HCT116 (cell line): ENCODE measurements around the gene LEKR1. TPM values are rescaled to one million over a fixed set of nuclear protein-coding genes. Genes with fewer than 3 reads are reported as not detected.

Experiments used
- ATAC-seq: fragments of 200-7000 bp; cut with Tn5 transposase; 2 replicates; pipeline ENCODE4 v1.9.1; 2020; ENCODE audit warnings: mild to moderate bottlenecking, moderate library complexity
- BruUV-seq: library from RNA; stranded (reverse); fragments of 400-500 nt; replicated peaks from 2 replicates; lab custom pipeline; 2021; lab: Mats Ljungman, UMichigan
- CTCF ChIA-PET: fragments of 300-600 bp; sonication (Branson Sonifier 250); formaldehyde crosslinking; loops from one replicate; lab custom pipeline; 2021; ENCODE audit warnings: antibody characterized with exemption; lab: Charles Lee
- POLR2A ChIA-PET: fragments of 300-600, 350-600 bp; sonication (Branson Sonifier 250); formaldehyde crosslinking; loops from one replicate; lab custom pipeline; 2021; ENCODE audit warnings: antibody characterized with exemption; lab: Charles Lee
- RAD21 ChIA-PET, 2 experiments: fragments of 300-600 bp; sonication (Branson Sonifier 250); formaldehyde crosslinking; loops; one replicate each; lab custom pipeline; 2023; ENCODE audit warnings: low total read pairs in 2 of 2; ENCODE audit not compliant: uncharacterized antibody in 2 of 2, unreplicated experiment in 2 of 2, low non-redundant PET in 1 of 2; lab: Charles Lee
- DNase-seq: peaks from one replicate; pipeline ENCODE4 v3.0.0-alpha.2; 2010; ENCODE audit warnings: low read depth, low spot score
- H2AFZ ChIP-seq: fragments of 200-600 bp; shearing (Covaris generic), sonication (generic); 2 replicates; pipeline ENCODE4 v1.6.1; 2017; ENCODE audit warnings: low read depth, mixed run types, mixed read lengths, antibody characterized with exemption, low read length; ENCODE audit not compliant: poor library complexity, severe bottlenecking
- H3K27ac ChIP-seq: 2 replicates; pipeline ENCODE4 v1.5.1; 2012; ENCODE audit warnings: low read depth, low read length
- H3K27me3 ChIP-seq: fragments of 200-600 bp; sonication (generic); 2 replicates; pipeline ENCODE4 v1.6.1; 2016; ENCODE audit warnings: mixed run types, low read length, mixed read lengths; ENCODE audit not compliant: insufficient read depth
- H3K36me3 ChIP-seq, 2 experiments: fragments of 200-500 bp in 1 of 2; fragments of 200-600 bp in 1 of 2; sonication (Bioruptor generic) in 1 of 2; sonication (generic) in 1 of 2; 2 replicates each; pipeline versions ENCODE4 v1.5.1 to v1.6.1; 2014 to 2016; ENCODE audit warnings: low read length in 2 of 2, inconsistent platforms in 1 of 2, mixed read lengths in 1 of 2, mixed run types in 1 of 2; ENCODE audit not compliant: insufficient read depth in 2 of 2, control insufficient read depth in 1 of 2
- H3K4me1 ChIP-seq, 2 experiments: fragments of 200-600 bp in 1 of 2; sonication (generic) in 1 of 2; 2 replicates each; pipeline versions ENCODE4 v1.5.1 to v1.6.1; 2012 to 2017; ENCODE audit warnings: low read length in 2 of 2, inconsistent platforms in 1 of 2, mild to moderate bottlenecking in 1 of 2, mixed read lengths in 1 of 2, mixed run types in 1 of 2, moderate library complexity in 1 of 2; ENCODE audit not compliant: insufficient read depth in 2 of 2, control insufficient read depth in 1 of 2
- H3K4me2 ChIP-seq: fragments of 200-600 bp; sonication (generic); 2 replicates; pipeline ENCODE4 v1.6.1; 2017; ENCODE audit warnings: mixed run types, low read length, mixed read lengths
- H3K4me3 ChIP-seq, 2 experiments: fragments of 200-600 bp in 1 of 2; sonication (generic) in 1 of 2; replicated peaks in 1 of 2; 2 replicates each; pipeline ENCODE4 v1.5.1; 2011 to 2016; ENCODE audit warnings: low read length in 2 of 2, control low read depth in 1 of 2, low read depth in 1 of 2, mild to moderate bottlenecking in 1 of 2, mixed read lengths in 1 of 2, mixed run types in 1 of 2
- H3K79me2 ChIP-seq: fragments of 200-600 bp; sonication (generic); 2 replicates; pipeline ENCODE4 v1.6.1; 2017; ENCODE audit warnings: mild to moderate bottlenecking, mixed run types, low read length, moderate library complexity, mixed read lengths; ENCODE audit not compliant: insufficient read depth
- H3K9ac ChIP-seq: fragments of 200-600 bp; sonication (generic); 2 replicates; pipeline ENCODE4 v1.6.1; 2016; ENCODE audit warnings: low read length, mixed read lengths
- H3K9me2 ChIP-seq: fragments of 200-600 bp; sonication (generic), shearing (Covaris generic); 2 replicates; pipeline ENCODE4 v1.6.1; 2017; ENCODE audit warnings: mixed run types, mild to moderate bottlenecking, moderate library complexity; ENCODE audit not compliant: insufficient read depth
- H3K9me3 ChIP-seq, 2 experiments: fragments of 200-500 bp in 1 of 2; fragments of 200-600 bp in 1 of 2; sonication (Bioruptor generic) in 1 of 2; sonication (generic) in 1 of 2; 2 replicates each; pipeline ENCODE4 v1.6.1; 2014 to 2017; ENCODE audit warnings: low read length in 2 of 2, mixed read lengths in 2 of 2, inconsistent platforms in 1 of 2, low read depth in 1 of 2, mild to moderate bottlenecking in 1 of 2, mixed run types in 1 of 2, moderate library complexity in 1 of 2; ENCODE audit not compliant: control insufficient read depth in 1 of 2, insufficient read depth in 1 of 2
- H4K20me1 ChIP-seq: fragments of 200-600 bp; sonication (generic), shearing (Covaris generic); 2 replicates; pipeline ENCODE4 v1.6.1; 2017; ENCODE audit warnings: mixed run types, mild to moderate bottlenecking, moderate library complexity; ENCODE audit not compliant: insufficient read depth
- CBX3 ChIP-seq: IDR thresholded peaks from 2 replicates; pipeline ENCODE4 v1.6.1; 2012; ENCODE audit warnings: low read depth
- ELF1 ChIP-seq: IDR thresholded peaks from 2 replicates; pipeline ENCODE4 v1.6.1; 2012; ENCODE audit warnings: low read depth, borderline replicate concordance
- EZH2 ChIP-seq: fragments of 200-600 bp; sonication (generic); IDR thresholded peaks from 2 replicates; pipeline ENCODE4 v1.6.1; 2017; ENCODE audit warnings: antibody characterized with exemption, mixed run types
- EZH2phosphoT487 ChIP-seq: fragments of 200-600 bp; IDR thresholded peaks from 2 replicates; pipeline ENCODE4 v1.6.1; 2018; ENCODE audit warnings: antibody characterized with exemption, borderline replicate concordance
- FOSL1 ChIP-seq: IDR thresholded peaks from 2 replicates; pipeline ENCODE4 v1.6.1; 2012; ENCODE audit warnings: low read depth
- JUND ChIP-seq: IDR thresholded peaks from 2 replicates; pipeline ENCODE4 v1.6.1; 2012
- POLR2A ChIP-seq: IDR thresholded peaks from 2 replicates; pipeline ENCODE4 v1.7.0; 2011; ENCODE audit warnings: borderline replicate concordance; ENCODE audit not compliant: insufficient read depth, insufficient read length; ENCODE audit errors: extremely low read depth
- POLR2AphosphoS5 ChIP-seq: IDR thresholded peaks from 2 replicates; pipeline ENCODE4 v1.6.1; 2011; ENCODE audit warnings: mild to moderate bottlenecking, low read depth, low read length, moderate library complexity
- SIN3A ChIP-seq: IDR thresholded peaks from 2 replicates; pipeline ENCODE4 v1.6.1; 2012; ENCODE audit warnings: low read depth
- SP1 ChIP-seq: IDR thresholded peaks from 2 replicates; pipeline ENCODE4 v1.6.1; 2012; ENCODE audit warnings: low read depth
- SRF ChIP-seq: IDR thresholded peaks from 2 replicates; pipeline ENCODE4 v1.6.1; 2012; ENCODE audit warnings: low read depth
- YY1 ChIP-seq: IDR thresholded peaks from 2 replicates; pipeline ENCODE4 v1.6.1; 2011; ENCODE audit warnings: low read length, low read depth, moderate library complexity, mild to moderate bottlenecking; ENCODE audit not compliant: insufficient replicate concordance; ENCODE audit errors: extremely low read depth
- ZNF274 ChIP-seq: fragments of 200-500 bp; sonication (Bioruptor generic); IDR thresholded peaks from 2 replicates; pipeline ENCODE4 v1.6.1; 2014; ENCODE audit warnings: mild to moderate bottlenecking, low read depth, low read length, inconsistent platforms
- intact Hi-C: fragments of 100-400 bp; cut with micrococcal nuclease; formaldehyde crosslinking; loops from 2 replicates; pipeline ENCODE4 v1.10.0; 2022
- total RNA-seq: library from RNA; stranded (reverse); gene quantifications from one replicate; pipeline ENCODE4 v1.2.1, GENCODE V29; 2021; ENCODE audit not compliant: unreplicated experiment
- TF ChIP-seq, protein P1 (sequence below): IDR thresholded peaks from 2 replicates; pipeline ENCODE4 v1.6.1; 2012
- TF ChIP-seq, protein P2 (sequence below): IDR thresholded peaks from 2 replicates; pipeline ENCODE4 v1.6.1; 2011; ENCODE audit warnings: mild to moderate bottlenecking, low read length, moderate library complexity; ENCODE audit not compliant: insufficient replicate concordance; ENCODE audit errors: extremely low read depth
- TF ChIP-seq, protein P3 (sequence below): IDR thresholded peaks from 2 replicates; pipeline ENCODE4 v1.6.1; 2012; ENCODE audit warnings: low read depth
- TF ChIP-seq, protein P4 (sequence below): IDR thresholded peaks from 2 replicates; pipeline ENCODE4 v1.6.1; 2012

LEKR1 gene
- total RNA-seq, 1 experiment from 2014 or later, result 2.1 TPM

DNA sequence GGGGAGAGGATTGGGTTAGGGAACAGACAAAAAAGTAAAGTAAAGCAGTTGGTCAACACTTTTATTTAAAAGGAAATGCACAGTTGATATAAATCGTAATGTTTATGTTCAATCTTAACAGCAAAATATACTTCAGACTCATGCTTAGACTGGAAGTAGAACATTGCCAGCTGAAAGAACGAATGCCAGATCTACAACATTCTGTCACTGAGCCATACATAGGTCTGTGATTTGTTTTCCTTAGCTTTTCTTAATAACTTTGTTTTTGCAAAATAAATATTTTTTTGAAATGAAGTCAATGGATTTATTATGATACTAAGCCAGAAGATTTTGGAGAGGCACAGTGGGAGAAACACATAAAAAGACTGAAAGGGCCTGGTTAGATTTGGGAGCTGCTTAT is 62.0 kb downstream of the LEKR1 start:
- ChIA-PET CTCF (no interaction called here), POLR2A (no interaction called here), RAD21 (no interaction called here)
- Histone ChIP-seq H3K27ac (no peak overlapping the region), H4K20me1 (no peaks in the 10 kb centered on the region), H3K4me1 (peaks cover 0 to 5% of the 10 kb centered on the region in 2 experiments; a peak in 1 of 4 replicates), H3K9ac (no peak overlapping the region), H3K36me3 (no peaks in the 10 kb centered on the region), H3K27me3 (no peaks in the 10 kb centered on the region), H3K4me3 (no peak overlapping the region), H3K79me2 (no peaks in the 10 kb centered on the region), H3K9me2 (no peaks in the 10 kb centered on the region), H3K4me2 (no peak overlapping the region), H3K9me3 (no peaks in the 10 kb centered on the region), H2AFZ (no peak overlapping the region)
- ATAC-seq (no peak), DNase-seq (no peak)
- intact Hi-C loops, result no loop called here
- no TSS peak for BruUV-seq
- TF ChIP-seq SP1 (no peak), ZNF274 (no peak), FOSL1 (no peak), YY1 (no peak), SRF (no peak), EZH2phosphoT487 (no peak), CBX3 (no peak), POLR2AphosphoS5 (no peak), JUND (no peak), ELF1 (no peak), EZH2 (no peak), POLR2A (no peak), SIN3A (no peak)
- TF ChIP-seq, protein P1, sequence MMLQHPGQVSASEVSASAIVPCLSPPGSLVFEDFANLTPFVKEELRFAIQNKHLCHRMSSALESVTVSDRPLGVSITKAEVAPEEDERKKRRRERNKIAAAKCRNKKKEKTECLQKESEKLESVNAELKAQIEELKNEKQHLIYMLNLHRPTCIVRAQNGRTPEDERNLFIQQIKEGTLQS, result no peak
- TF ChIP-seq, protein P2, sequence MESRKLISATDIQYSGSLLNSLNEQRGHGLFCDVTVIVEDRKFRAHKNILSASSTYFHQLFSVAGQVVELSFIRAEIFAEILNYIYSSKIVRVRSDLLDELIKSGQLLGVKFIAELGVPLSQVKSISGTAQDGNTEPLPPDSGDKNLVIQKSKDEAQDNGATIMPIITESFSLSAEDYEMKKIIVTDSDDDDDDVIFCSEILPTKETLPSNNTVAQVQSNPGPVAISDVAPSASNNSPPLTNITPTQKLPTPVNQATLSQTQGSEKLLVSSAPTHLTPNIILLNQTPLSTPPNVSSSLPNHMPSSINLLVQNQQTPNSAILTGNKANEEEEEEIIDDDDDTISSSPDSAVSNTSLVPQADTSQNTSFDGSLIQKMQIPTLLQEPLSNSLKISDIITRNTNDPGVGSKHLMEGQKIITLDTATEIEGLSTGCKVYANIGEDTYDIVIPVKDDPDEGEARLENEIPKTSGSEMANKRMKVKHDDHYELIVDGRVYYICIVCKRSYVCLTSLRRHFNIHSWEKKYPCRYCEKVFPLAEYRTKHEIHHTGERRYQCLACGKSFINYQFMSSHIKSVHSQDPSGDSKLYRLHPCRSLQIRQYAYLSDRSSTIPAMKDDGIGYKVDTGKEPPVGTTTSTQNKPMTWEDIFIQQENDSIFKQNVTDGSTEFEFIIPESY, result no peak
- TF ChIP-seq, protein P3, sequence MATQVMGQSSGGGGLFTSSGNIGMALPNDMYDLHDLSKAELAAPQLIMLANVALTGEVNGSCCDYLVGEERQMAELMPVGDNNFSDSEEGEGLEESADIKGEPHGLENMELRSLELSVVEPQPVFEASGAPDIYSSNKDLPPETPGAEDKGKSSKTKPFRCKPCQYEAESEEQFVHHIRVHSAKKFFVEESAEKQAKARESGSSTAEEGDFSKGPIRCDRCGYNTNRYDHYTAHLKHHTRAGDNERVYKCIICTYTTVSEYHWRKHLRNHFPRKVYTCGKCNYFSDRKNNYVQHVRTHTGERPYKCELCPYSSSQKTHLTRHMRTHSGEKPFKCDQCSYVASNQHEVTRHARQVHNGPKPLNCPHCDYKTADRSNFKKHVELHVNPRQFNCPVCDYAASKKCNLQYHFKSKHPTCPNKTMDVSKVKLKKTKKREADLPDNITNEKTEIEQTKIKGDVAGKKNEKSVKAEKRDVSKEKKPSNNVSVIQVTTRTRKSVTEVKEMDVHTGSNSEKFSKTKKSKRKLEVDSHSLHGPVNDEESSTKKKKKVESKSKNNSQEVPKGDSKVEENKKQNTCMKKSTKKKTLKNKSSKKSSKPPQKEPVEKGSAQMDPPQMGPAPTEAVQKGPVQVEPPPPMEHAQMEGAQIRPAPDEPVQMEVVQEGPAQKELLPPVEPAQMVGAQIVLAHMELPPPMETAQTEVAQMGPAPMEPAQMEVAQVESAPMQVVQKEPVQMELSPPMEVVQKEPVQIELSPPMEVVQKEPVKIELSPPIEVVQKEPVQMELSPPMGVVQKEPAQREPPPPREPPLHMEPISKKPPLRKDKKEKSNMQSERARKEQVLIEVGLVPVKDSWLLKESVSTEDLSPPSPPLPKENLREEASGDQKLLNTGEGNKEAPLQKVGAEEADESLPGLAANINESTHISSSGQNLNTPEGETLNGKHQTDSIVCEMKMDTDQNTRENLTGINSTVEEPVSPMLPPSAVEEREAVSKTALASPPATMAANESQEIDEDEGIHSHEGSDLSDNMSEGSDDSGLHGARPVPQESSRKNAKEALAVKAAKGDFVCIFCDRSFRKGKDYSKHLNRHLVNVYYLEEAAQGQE, result no peak
- TF ChIP-seq, protein P4, sequence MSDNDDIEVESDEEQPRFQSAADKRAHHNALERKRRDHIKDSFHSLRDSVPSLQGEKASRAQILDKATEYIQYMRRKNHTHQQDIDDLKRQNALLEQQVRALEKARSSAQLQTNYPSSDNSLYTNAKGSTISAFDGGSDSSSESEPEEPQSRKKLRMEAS, result no peak
